ENCODE data around the gene GAB3. TPM values are rescaled to one million over a fixed set of nuclear protein-coding genes. Genes with fewer than 3 reads are reported as not detected.
A peak's percentile ranks its signal among the peaks of the same experiment; 100 is the strongest.

GAB3 gene
- total RNA-seq, 1 experiment from 2014 or later: 0.09 TPM

DNA sequence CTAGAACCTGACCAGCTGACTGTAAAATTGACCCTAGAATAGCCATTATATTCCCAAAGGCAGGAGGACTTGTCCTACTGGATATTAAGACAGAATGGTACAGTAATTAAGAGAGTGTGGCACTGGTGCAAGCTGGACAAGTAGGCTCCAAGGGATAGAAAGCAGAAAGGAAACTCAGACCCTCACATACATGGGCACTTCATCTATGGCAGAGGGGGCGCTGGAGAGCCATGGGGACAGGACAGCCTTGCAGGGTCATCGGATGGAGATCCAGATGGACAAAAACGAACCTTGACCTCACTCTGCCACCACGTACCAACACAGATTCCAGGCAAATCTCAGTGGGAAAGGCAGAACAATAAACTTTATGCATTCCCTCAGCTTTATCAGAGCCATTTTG lies 40.6 kb downstream of the GAB3 start:
- POLR2A ChIA-PET (ENCODE audit: low non-redundant PET): no interaction called here
- CTCF ChIA-PET: no interaction called here

GRCh38 chrX:154698630-154699248 lies 52.1 kb downstream of the GAB3 start:
- no TSS peak for BruUV-seq (replicated peaks)
- ChIA-PET POLR2A (ENCODE audit: low non-redundant PET) (no interaction called here), CTCF (no interaction called here)
- Histone ChIP-seq H3K4me1 (ENCODE audit: insufficient read depth, low read length, poor library complexity, severe bottlenecking) (no peaks in the 10 kb centered on the region), H3K27ac (ENCODE audit: low read depth, low read length, poor library complexity, severe bottlenecking) (no peak overlapping the region), H3K9me3 (ENCODE audit: low read depth, low read length, poor library complexity, severe bottlenecking) (no peaks in the 10 kb centered on the region), H3K4me3 (ENCODE audit: low read depth, low read length, poor library complexity, severe bottlenecking) (no peak overlapping the region), H3K27me3 (replicated peaks; ENCODE audit: insufficient read depth, low read depth, low read length, poor library complexity) (no peaks in the 10 kb centered on the region), H3K36me3 (ENCODE audit: insufficient read depth, low read length, poor library complexity, severe bottlenecking) (no peaks in the 10 kb centered on the region)
- TF ChIP-seq EZH2 (IDR thresholded peaks at IDR 0.05; ENCODE audit: borderline replicate concordance, low read depth, low read length, poor library complexity, severe bottlenecking): no peak
- no peak for TF ChIP-seq CTCF (conservative IDR thresholded peaks at IDR 0.05; ENCODE audit: low read depth, low read length)
- no peak for DNase-seq (ENCODE audit: low spot score)
- intact Hi-C loops (cut with micrococcal nuclease; ENCODE audit: unreplicated experiment): no loop called here

More for the DNA sequence above, 40.6 kb downstream of the GAB3 start:
- TF ChIP-seq CTCF (conservative IDR thresholded peaks at IDR 0.05; ENCODE audit: low read depth, low read length) (peak; percentile 24; the same call in 1 of the 2 replicates), EZH2 (IDR thresholded peaks at IDR 0.05; ENCODE audit: borderline replicate concordance, low read depth, low read length, poor library complexity, severe bottlenecking) (no peak)
- Histone ChIP-seq H3K4me1 (ENCODE audit: insufficient read depth, low read length, poor library complexity, severe bottlenecking) (no peaks in the 10 kb centered on the region), H3K9me3 (ENCODE audit: low read depth, low read length, poor library complexity, severe bottlenecking) (no peaks in the 10 kb centered on the region), H3K4me3 (ENCODE audit: low read depth, low read length, poor library complexity, severe bottlenecking) (no peak overlapping the region), H3K27me3 (replicated peaks; ENCODE audit: insufficient read depth, low read depth, low read length, poor library complexity) (no peaks in the 10 kb centered on the region), H3K36me3 (ENCODE audit: insufficient read depth, low read length, poor library complexity, severe bottlenecking) (no peaks in the 10 kb centered on the region), H3K27ac (ENCODE audit: low read depth, low read length, poor library complexity, severe bottlenecking) (no peak overlapping the region)
- DNase-seq (ENCODE audit: low spot score): no peak
- intact Hi-C loops (cut with micrococcal nuclease; ENCODE audit: unreplicated experiment): no loop called here
- no TSS peak for BruUV-seq (replicated peaks)

- POLR2A ChIA-PET (ENCODE audit: low non-redundant PET): no interaction called here
- Histone ChIP-seq H3K27ac (ENCODE audit: low read depth, low read length, poor library complexity, severe bottlenecking) (no peak overlapping the region), H3K4me1 (ENCODE audit: insufficient read depth, low read length, poor library complexity, severe bottlenecking) (no peaks in the 10 kb centered on the region), H3K4me3 (ENCODE audit: low read depth, low read length, poor library complexity, severe bottlenecking) (no peak overlapping the region), H3K27me3 (replicated peaks; ENCODE audit: insufficient read depth, low read depth, low read length, poor library complexity) (no peaks in the 10 kb centered on the region), H3K36me3 (ENCODE audit: insufficient read depth, low read length, poor library complexity, severe bottlenecking) (no peaks in the 10 kb centered on the region), H3K9me3 (ENCODE audit: low read depth, low read length, poor library complexity, severe bottlenecking) (no peaks in the 10 kb centered on the region)
- CTCF ChIA-PET: no interaction called here
- DNase-seq (ENCODE audit: low spot score): no peak
- intact Hi-C loops (cut with micrococcal nuclease; ENCODE audit: unreplicated experiment): no loop called here
- TF ChIP-seq CTCF (conservative IDR thresholded peaks at IDR 0.05; ENCODE audit: low read depth, low read length): no peak
- no TSS peak for BruUV-seq (replicated peaks)
These were observed 54.2 kb downstream of the GAB3 start for GRCh38 chrX:154696676-154697045.
